Frontal cortex (tissue), 4 donors: ENCODE results near the gene GPC3. TPM values are rescaled to one million over a fixed set of nuclear protein-coding genes. Genes with fewer than 3 reads are reported as not detected.
"Not testable (repeated sequence)": the region's sequence is repeated elsewhere in the genome, so short reads cannot be mapped to it uniquely, and the experiment has no call there.

Experiments
- DNase-seq, 2 donors: peaks; one replicate each; pipeline ENCODE4 v3.0.0; 2012; ENCODE audit warnings: low spot score in 2 of 2
- FAIRE-seq: peaks from 2 replicates; lab custom pipeline; 2012; peaks lifted over from hg19 to GRCh38; lab: Jason Lieb, UNC
- total RNA-seq: library from RNA; depleted of rRNA; stranded (reverse); fragments of >200 nt; gene quantifications from one replicate; pipeline ENCODE4 v1.2.3, GENCODE V29; 2014
- donor health status: control.
- donor health status: control.
- donor health status: control.

Gene GPC3
- total RNA-seq, 1 donor from 2014 or later: 3.3 TPM

- FAIRE-seq: no peak
Measured at GRCh38 chrX:133559909-133560308, 425.5 kb downstream of the GPC3 start.

DNA sequence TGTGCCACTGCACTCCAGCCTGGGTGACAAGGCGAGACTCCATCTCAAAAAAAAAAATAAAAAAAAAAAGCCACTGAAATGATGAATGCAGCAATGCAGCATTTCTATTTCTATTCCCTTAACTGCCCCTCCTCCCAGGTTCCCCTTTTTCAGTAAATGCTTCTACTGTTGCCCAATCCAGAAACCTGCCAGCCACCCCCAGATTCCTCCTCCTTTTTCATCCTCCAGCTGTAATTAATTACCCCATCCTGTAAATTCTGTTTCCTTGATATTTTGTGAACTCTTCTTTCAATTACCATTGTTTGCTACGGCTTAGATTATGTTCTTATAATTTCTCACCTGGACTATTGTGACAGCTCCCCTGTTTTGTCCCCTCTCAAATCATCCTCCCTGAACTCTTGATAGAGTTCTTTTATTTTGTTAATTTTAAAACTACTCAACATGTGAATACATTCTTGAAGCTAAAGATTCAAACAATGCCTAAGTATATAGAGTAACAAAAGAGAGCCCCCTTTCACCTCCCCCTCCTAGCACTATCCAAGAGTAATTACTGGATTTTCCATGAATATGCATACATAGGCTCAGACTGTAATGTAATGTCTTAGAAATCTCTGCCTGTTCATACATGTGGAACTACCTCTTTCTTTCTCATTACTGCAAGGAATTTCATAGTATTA lies 429.5 kb downstream of the GPC3 start:
- FAIRE-seq: no peak
- no peak for DNase-seq

More at GRCh38 chrX:133559909-133560308, 425.5 kb downstream of the GPC3 start:
- no peak for DNase-seq

DNA sequence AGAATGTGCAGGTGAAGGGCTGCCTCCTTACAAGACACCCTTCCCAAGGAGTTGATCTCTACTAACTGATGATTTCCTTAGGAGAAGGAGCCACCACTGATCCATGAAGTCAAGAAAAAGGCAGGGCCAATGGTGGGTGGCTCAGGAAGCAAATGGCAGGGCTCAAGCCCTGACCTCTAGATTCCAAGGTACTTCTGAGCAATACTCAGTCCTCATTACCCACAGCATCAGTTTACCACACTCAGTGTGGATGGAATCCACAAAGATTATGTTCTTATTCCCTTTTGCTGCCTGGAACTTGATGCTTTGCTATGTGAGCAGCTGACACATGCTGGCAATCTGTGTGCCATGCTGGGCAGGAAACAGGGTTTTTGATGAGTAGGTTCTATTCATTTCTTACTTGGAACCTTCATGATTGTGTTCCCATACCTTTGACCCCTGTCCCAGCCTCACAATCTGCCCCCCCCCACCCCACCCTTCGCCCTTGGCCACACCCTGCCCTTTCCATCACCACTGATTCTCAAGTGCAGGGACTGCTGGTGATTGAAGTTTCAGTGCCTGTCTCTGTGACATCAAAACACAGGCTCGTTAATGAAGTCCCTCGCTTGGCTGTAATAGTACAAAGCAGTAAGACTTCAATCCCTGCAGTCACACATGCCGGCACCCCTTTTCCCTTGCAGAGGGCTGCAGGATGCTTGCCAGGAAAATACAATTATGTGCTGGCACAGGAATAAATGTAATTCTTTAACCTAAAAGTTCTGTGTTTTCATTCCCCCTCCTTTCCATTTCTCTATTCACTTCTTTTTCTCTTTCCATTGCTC lies 434.5 kb downstream of the GPC3 start:
- no peak for DNase-seq
- no peak for FAIRE-seq

DNA sequence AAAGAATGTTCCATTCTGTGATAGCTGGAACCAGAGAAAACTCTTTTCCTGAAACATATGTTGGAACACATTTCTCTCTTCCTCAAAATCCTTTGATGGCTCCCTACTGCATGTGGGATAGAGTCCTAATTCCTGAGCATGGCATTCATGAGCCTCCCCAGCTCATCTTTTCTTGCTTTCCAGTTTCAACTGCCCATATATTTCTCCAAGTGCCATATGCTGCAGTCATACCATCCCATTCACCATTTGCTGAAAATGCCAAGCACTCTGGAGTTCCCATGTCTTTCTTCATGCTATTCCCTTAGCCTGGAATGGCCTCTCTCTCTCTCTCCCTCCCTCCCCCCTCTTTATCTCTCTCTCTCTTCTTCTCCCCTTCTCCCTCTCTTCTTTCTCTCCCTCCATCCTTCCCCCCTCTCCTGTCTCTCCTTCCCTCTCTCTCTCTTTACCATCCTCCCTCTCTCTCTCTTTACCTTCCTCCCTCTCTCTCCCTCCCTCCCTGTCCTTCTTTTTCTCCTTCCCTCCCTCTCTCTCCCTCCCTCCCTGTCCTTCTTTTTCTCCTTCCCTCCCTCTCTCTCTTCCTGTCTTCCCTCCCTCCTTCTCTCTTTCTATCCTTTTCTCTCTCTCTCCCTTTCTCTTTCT lies 436.0 kb downstream of the GPC3 start:
- DNase-seq: no peak

GRCh38 chrX:133546441-133546840 lies 439.0 kb downstream of the GPC3 start:
- FAIRE-seq: no peak
- DNase-seq: no peak

More for the DNA sequence above, 436.0 kb downstream of the GPC3 start:
- FAIRE-seq: no peak

GRCh38 chrX:133544778-133545177 lies 440.6 kb downstream of the GPC3 start:
- FAIRE-seq (no peak), DNase-seq (no peak)

DNA sequence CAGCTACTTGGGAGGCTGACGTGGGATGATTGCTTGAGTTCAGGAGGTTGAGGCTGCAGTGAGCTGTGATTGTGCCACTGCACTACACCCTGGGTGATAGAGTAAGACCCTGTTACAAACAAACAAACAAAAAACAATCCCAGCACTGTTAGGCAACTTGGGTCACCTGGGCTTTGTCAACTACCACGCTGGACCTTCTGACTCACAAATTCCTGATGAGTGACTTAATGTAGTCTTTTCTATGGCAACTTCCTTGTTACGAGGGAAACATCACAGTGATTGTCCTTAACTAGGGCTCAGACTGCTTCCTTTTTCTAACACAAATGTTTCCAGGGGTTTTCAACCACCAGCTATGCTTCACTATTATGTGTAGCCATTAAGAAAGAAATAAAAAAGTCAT lies 441.3 kb downstream of the GPC3 start:
- no peak for DNase-seq
- no peak for FAIRE-seq

DNA sequence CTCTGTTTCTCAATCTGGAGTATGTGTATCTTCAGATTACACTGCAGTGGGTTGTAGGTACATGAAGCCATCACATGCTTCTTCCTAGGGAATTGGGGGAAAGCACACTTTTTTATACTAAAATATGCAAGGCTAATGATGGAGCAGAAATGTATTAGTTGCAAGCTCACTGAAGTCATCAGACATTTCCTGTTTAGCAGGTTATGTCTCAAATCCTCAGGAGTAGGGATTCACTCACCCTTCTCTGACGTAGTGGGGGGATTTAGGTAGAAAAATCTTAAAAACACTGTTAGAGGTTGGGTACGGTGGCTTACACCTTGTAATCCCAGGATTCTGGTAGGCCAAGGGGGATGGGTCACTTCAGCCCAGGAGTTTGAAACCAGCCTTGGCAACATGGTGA lies 441.7 kb downstream of the GPC3 start:
- DNase-seq (no peak), FAIRE-seq (no peak)

DNA sequence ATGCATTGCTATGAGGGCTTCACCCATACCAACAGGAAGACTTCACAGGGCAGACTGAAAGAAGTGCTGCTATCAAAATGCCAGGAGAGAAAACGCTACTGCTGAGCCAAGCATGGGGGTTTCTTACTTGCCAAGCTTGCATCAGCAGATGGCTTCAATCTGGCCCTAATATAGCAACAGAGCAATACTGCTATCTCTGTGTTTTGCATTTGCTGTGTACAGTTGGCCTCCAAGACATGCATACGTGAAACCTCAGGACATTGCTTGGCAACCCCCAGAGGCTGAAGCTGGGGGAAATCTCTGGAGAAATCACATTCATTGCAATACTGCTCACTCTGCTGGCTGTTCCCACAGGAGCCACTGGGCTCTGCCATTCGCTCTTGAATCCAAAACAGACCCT lies 442.9 kb downstream of the GPC3 start:
- FAIRE-seq: no peak
- no peak for DNase-seq

DNA sequence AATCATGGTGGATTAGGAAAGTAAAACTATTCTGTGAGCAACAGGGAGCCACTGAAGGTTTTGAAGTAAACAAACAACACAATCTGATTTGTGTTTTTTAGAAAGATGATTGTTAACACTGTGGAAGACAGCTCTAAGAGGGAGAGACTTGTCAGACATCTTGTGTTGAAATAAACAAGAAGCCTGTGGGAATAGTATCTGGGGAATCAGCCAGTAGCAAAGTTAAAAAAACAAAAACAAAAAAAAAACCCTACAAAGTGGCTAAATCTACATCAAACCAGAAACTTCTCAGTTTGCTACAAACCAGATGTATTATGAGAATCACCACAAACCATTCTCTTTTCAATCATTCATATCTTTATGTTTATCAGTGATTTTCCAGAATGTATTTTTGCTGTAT lies 444.4 kb downstream of the GPC3 start:
- DNase-seq: no peak
- no peak for FAIRE-seq

DNA sequence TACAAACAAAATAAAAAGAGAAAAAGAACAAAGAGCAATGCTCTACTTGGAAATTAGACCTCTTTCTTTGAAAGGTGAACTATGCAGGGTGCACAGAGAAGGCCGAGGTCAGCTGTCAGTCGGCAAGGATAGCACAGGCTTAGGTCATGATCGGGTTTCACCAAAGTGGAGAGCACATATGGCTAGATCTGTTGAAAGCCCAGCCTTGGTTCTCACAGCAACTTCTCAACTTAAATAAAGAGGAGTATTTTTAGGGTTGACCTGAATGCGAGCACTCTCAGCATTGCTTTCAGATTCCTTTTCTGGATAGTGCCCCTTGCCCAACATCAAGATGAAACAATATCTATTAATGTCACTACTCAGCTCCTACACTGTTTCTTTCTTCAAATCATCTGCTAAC lies 447.2 kb downstream of the GPC3 start:
- FAIRE-seq (no peak), DNase-seq (no peak)

DNA sequence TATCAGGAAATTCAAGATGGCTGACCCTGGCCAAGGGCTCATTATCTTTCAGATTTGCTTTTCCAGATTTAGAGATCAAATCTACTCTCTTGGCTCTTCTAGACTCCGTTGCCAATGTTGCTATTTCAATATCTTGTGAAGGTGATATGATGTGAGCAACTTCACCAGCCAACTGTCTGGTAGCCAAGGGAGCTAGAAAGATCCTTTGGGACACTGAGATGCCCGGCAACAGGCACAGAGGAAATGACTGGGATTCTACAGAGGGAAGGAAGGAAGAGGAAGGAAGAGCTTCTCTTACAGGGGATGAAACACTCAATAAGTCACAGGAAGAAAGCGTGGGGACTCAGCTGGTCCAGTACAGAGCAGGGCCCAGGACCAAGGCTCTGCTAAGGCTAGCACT lies 448.3 kb downstream of the GPC3 start:
- DNase-seq (no peak), FAIRE-seq (no peak)

DNA sequence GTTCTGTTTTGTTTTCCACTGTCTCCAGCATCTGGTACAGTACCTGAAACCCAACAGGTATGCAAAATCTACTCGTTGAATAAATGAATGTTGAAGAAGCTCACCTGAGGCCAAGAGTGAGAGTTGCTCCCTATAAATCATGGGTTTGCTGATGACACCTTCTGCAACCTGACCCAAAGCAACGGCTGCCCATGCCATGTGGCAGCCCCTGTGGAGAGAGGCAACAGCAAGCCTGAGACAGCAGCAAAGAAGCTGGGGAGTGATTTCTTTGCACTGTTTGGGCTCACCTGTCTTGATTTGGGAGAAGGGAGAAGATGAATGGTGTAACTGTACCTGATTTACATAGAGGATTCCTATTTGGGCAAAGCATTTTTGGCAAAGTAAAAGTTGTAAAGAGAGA lies 450.3 kb downstream of the GPC3 start:
- FAIRE-seq (no peak), DNase-seq (no peak)

DNA sequence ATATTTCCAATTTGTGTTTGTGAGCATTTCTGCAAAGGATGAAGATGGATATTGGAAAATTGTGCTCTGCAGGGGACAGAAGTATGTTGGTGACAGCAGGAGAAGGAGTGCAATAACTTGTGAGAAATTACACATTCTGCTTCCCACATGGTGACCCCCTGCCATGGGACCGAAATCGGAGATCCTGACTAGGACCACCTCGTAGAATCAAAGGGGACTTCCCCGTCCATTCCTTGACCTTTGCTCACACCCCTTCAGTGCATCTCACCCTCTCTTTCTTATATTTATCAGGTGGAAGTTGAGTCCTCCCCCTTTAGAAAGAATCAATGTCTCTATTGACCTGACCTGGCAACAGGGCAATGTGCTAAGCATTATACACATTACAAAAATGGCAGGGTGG lies 451.2 kb downstream of the GPC3 start:
- DNase-seq (no peak), FAIRE-seq (no peak)

GRCh38 chrX:133533249-133533648 lies 452.1 kb downstream of the GPC3 start:
- DNase-seq: no peak
- FAIRE-seq: no peak

DNA sequence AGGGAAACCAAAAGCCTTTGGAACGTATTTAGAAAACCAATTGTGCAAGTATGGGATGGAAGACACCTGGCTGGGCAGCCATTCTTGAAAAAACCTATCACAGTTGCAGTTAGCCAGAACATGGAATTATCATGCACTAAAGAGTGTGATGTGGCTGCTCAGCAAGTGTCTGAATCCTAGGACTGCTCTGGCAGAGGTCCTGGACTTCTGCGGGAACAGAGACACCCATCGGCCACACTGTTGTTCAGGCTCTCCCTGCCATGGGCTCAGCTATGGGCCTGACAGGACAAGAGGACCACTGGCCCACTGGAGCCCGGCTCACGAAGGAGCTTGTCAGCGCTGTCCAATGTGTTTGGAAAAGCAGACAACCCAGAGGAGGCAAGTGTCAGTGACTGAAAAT lies 454.4 kb downstream of the GPC3 start:
- DNase-seq (no peak), FAIRE-seq (no peak)

GRCh38 chrX:133529578-133529977 lies 455.8 kb downstream of the GPC3 start:
- DNase-seq (no peak), FAIRE-seq (no peak)

DNA sequence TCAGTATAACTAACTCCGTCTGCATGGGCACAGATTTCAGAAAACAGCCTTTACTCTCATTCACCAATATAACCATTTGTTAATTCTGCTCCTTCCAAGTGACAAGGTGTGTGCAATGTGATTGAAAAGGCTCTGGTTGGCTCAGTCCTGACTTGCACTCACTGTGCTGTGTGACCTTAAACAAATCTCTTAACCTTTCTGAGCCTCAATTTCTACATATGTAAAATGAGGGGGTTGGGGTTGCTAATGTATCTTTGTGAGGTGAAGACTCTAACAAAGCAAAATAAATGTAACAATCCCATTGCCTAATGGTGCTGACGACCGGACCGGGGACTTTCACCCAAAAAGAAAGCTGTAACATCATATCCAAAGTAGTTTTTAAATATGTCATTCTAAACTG lies 457.6 kb downstream of the GPC3 start:
- DNase-seq: no peak
- no peak for FAIRE-seq

GRCh38 chrX:133527415-133527814 lies 458.0 kb downstream of the GPC3 start:
- no peak for FAIRE-seq
- DNase-seq: no peak

DNA sequence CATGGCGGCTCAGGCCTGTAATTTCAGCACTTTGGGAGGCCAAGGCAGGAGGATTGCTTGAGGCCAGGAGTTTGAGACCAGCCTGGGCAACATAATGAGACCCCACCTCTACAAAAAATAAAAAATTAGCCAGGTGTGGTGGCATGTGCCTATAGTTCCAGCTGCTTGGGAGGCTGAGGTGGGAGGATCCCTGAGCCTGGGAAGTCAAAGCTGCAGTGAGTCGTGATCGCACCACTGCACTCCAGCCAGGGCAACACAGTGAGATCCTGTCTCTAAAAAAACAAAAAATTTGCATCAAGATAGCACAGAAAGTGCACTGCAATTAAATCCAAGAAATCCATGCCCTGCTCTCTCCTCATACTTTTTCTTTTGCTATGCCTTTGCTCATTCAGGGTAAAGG lies 458.6 kb downstream of the GPC3 start:
- DNase-seq, FAIRE-seq: not testable (repeated sequence)

DNA sequence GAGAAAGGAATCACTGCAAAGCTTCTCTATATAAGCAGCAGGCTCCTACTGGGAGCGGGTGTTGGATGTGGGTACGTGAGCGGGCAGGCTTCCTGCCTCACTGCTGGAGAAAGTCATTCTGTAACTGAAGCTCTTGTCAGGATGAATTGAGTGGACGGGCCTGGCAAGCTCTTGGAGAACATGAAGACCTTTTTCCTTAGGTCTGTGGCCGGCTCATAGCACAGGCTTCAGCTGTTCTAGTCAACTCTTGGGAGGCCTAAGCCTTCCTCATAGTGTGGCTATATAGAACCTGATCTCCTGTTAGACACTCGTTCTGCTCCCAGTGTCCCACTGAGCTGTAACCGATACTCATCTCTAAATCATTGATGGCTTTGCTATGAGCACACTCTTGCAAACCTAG lies 461.9 kb downstream of the GPC3 start:
- DNase-seq: no peak
- no peak for FAIRE-seq
